Stimulated activated CD8-positive, alpha-beta memory T cell treated with anti-CD3 and anti-CD28 coated beads, Interleukin-2, amount 100 ng/mL, for 1 hour (primary cell): ENCODE measurements around the gene MIEN1.
"Not testable (repeated sequence)": the region's sequence is repeated elsewhere in the genome, so short reads cannot be mapped to it uniquely, and the experiment has no call there.

Experiments
- DNase-seq, 2 donors: peaks; one replicate each; pipeline ENCODE4 v3.0.0-alpha.2; 2020; ENCODE audit warnings: low read depth in 2 of 2

The MIEN1 gene

DNA sequence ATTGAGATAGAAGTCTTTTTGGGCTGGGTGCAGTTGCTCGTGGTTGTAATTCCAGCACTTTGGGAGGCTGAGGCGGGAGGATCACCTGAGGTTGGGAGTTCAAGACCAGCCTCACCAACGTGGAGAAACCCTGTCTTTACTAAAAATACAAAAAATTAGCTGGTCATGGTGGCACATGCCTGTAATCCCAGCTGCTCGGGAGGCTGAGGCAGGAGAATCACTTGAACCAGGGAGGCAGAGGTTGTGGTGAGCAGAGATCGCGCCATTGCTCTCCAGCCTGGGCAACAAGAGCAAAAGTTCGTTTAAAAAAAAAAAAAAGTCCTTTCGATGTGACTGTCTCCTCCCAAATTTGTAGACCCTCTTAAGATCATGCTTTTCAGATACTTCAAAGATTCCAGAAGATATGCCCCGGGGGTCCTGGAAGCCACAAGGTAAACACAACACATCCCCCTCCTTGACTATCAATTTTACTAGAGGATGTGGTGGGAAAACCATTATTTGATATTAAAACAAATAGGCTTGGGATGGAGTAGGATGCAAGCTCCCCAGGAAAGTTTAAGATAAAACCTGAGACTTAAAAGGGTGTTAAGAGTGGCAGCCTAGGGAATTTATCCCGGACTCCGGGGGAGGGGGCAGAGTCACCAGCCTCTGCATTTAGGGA is 31.0 kb downstream of the MIEN1 start:
- DNase-seq = not testable (repeated sequence)

GRCh38 chr17:39697961-39698360 is 32.4 kb downstream of the MIEN1 start:
- DNase-seq = no peak

- DNase-seq = no peak
These were observed 33.6 kb downstream of the MIEN1 start for GRCh38 chr17:39696731-39697130.

GRCh38 chr17:39695089-39695474 is 35.2 kb downstream of the MIEN1 start:
- DNase-seq = no peak

- DNase-seq = no peak
These were observed 35.7 kb downstream of the MIEN1 start for GRCh38 chr17:39694593-39694992.

DNA sequence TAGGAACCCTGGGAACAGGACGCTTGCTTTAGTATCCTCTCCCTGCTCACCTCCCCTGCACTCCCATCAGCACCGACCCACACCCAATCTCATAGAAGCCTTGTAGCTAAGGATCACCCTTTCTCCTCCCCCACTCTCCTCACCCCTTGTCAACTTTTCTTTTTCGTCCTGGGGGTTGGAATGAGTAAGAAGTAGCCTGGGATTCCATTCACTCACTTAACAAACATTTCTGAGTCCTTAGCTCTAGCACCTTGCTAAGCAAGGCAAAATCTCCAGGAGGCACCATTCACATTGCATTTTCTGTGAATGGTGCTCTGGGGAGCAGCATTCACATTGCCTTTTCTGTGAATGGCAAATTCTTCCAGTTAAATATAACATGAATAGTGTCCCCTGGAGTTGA is 41.4 kb downstream of the MIEN1 start:
- DNase-seq = no peak

DNA sequence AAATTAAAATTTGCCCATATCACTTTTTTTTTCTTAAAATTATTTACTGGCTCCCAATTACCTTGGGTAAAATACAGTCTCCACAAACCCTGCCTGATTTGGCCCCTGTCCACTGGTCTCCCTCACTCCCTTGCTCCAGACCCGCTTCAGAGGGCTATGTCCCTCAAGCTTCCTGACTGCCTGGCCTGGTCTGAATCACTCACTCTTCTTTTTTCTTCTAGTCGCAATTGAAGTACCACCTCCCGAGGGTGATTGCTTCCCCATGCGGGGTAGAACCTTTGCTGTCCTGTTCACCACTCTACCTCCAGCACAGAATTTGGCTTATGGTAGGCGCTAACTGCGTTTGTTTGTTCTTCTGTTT is 41.9 kb downstream of the MIEN1 start:
- DNase-seq = no peak

- peak; percentile 65 to 71 for DNase-seq
These were observed 42.5 kb downstream of the MIEN1 start, which contains the start of gene PGAP3 for GRCh38 chr17:39687546-39688474. TSS of gene PGAP3 (minus strand) at chr17:39688057. CDS start at chr17:39688014, 43 bp downstream.

DNA sequence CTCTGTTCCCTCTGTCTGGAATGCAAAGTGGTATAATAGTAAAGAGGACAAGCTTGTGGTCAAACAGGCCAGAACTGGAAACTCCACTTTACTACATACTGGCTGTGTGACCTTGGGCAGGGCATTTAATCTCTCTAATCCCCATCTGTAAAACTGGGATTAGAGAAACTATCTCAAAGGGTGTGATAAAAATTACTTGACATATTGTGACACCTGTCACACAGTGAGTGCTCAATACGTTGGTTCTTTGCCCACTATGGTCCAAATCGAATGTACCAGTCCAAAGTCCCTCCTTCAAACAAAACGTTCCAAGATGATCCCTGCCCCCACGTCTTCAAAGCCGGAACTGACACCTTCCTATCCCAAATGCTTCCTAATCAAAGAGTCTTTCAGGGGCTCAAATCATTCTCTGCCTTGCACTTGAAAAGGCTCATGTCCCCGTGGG is 43.2 kb downstream of the MIEN1 start:
- no peak for DNase-seq

GRCh38 chr17:39684369-39685192 is 45.8 kb downstream of the MIEN1 start:
- no peak for DNase-seq

- DNase-seq = no peak
These were observed 46.9 kb downstream of the MIEN1 start for GRCh38 chr17:39683295-39683939.

GRCh38 chr17:39679521-39680192 is 50.7 kb downstream of the MIEN1 start:
- DNase-seq = no peak
